Measurements from ENCODE around the gene SLFN13. TPM values are rescaled to one million over a fixed set of nuclear protein-coding genes. Genes with fewer than 3 reads are reported as not detected.

The SLFN13 gene
- polyA plus RNA-seq, 3 donors: 18.1 to 44.0 (median 24.4) TPM

Other genes starting within 250 kb of the SLFN13 start
- gene SLFN5, start 205.7 kb downstream of the SLFN13 start, polyA plus RNA-seq (ENCODE audit: insufficient read length in 3 of 3): 10 to 100 TPM; 12.7 to 14.9 (median 12.9) TPM
- 10 to 100 TPM; 10.1 to 19.2 (median 11.8) TPM for gene SLFN11, start 75.1 kb downstream of the SLFN13 start, polyA plus RNA-seq (ENCODE audit: insufficient read length in 3 of 3)
- 10 to 100 TPM; 13.7 to 20.2 (median 15.7) TPM for gene SLFN12, start 16.3 kb downstream of the SLFN13 start, polyA plus RNA-seq (ENCODE audit: insufficient read length in 3 of 3)
- under 1 TPM; 0.13 to 0.33 (median 0.16) TPM for gene SLFN12L, start 88.9 kb upstream of the SLFN13 start, polyA plus RNA-seq (ENCODE audit: insufficient read length in 3 of 3)
- under 1 TPM; 0.18 to 0.23 (median 0.19) TPM for gene SLFN14, start 112.1 kb upstream of the SLFN13 start, polyA plus RNA-seq (ENCODE audit: insufficient read length in 3 of 3)
- 10 to 100 TPM; 10.1 to 11.4 (median 10.6) TPM for gene PEX12, start 129.8 kb upstream of the SLFN13 start, polyA plus RNA-seq (ENCODE audit: insufficient read length in 3 of 3)
- gene AP2B1, start 138.6 kb upstream of the SLFN13 start, polyA plus RNA-seq (ENCODE audit: insufficient read length in 3 of 3): 100 to 1,000 TPM; 124 to 141 (median 126) TPM